Epithelial cell of esophagus (primary cell): ENCODE measurements around the gene SYMPK.

ENCODE experiments used
- DNase-seq: peaks from one replicate; pipeline ENCODE4 v3.0.0; 2010; ENCODE audit warnings: low read depth
- H3K4me3 ChIP-seq: 2 replicates; pipeline ENCODE4 v1.5.1; 2011; ENCODE audit warnings: mild to moderate bottlenecking, low read length, control low read depth
- CTCF ChIP-seq: IDR thresholded peaks from 2 replicates; pipeline ENCODE4 v1.5.1; 2011; ENCODE audit warnings: low read depth, mild to moderate bottlenecking, low read length, control low read depth, inconsistent platforms; ENCODE audit not compliant: insufficient read depth; ENCODE audit errors: missing control alignments

SYMPK gene

DNA sequence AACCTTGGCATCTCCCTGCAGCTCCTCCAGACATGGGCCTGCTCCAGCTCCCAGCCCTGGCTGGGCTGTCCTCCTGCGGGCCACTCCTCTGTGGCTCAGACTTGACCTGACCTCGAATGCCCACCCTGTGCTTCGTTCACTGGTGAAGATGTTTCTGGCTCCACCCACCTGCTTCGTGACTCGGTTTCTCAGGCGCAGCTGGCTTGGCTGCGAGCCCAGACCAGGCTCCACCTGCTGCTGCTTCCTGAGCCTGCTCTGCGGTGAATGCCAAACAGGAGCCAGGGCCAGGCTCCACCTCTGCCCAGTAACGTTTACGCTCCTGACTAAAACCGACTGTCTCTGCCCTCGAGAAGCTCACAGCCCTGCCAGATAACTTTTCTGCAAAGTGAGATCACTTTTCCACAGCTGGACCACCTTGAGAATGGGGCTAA is 38.9 kb downstream of the SYMPK start:
- H3K4me3 ChIP-seq = no peak overlapping the region
- peak; percentile 59 for DNase-seq
- no peak for TF ChIP-seq CTCF

DNA sequence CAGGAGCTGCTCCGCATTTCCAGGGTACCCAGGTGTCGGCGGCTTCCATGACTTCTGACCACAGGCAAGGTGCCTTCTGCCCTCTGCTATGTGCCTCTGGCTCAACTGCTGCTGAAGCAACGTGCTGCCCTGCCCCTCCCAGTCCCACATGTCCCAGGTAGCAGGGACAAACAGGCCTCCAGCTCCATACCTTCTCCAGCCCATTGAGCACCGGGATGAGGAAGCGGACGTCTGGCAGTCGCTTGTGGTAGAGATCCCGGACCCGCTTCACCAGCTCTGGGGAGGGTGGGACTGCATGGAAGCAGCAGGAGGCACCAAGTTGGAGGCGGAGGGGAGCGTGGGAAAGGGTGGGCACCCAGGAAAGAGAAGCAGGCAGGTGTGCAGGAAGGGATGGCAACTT is 39.8 kb downstream of the SYMPK start:
- no peak for DNase-seq
- no peak overlapping the region for H3K4me3 ChIP-seq
- no peak for TF ChIP-seq CTCF

DNA sequence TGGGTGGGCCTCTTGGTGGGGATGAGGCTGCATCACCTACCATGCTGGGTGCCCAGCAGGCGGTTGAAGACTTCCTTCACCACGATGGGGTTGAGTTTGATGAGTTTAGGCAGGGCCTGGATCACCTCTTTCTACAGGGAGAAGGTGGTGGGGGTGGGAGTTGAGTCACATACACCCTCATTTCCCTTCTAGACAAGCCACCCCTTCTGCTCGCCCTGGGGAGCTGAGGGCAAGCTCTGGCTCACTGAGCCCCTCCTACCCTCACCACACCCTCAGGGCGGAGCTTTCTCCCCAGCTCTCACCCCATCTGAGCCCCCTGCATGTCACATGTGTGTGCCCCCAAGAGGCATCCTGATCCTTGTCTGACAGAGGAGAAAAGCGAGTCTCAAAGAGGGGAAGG is 40.2 kb downstream of the SYMPK start:
- DNase-seq = no peak
- H3K4me3 ChIP-seq = no peak overlapping the region
- no peak for TF ChIP-seq CTCF

DNA sequence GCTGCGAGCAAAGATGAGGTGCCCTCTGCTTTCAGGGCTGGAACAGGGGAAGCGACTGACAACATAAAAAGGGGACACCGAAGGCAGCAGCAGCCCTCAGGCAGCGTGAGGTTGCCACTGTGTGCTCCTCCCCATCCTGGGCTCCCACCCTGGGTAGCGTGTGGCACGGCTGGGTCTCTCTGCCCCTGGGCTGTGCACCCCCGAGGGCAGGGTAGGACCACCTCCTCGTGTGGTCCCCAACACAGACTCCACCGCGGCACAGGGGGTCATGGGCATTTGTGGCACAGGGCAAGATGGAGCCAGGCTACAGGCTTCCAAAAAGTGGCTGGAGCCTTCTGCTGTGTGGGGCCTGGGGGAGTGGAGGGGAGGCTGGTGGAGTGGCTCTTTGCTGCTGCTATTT is 41.4 kb downstream of the SYMPK start:
- TF ChIP-seq CTCF = no peak
- DNase-seq = no peak
- no peak overlapping the region for H3K4me3 ChIP-seq

GRCh38 chr19:45821103-45821521 is 41.8 kb downstream of the SYMPK start:
- no peak for DNase-seq
- no peak for TF ChIP-seq CTCF
- no peak overlapping the region for H3K4me3 ChIP-seq

DNA sequence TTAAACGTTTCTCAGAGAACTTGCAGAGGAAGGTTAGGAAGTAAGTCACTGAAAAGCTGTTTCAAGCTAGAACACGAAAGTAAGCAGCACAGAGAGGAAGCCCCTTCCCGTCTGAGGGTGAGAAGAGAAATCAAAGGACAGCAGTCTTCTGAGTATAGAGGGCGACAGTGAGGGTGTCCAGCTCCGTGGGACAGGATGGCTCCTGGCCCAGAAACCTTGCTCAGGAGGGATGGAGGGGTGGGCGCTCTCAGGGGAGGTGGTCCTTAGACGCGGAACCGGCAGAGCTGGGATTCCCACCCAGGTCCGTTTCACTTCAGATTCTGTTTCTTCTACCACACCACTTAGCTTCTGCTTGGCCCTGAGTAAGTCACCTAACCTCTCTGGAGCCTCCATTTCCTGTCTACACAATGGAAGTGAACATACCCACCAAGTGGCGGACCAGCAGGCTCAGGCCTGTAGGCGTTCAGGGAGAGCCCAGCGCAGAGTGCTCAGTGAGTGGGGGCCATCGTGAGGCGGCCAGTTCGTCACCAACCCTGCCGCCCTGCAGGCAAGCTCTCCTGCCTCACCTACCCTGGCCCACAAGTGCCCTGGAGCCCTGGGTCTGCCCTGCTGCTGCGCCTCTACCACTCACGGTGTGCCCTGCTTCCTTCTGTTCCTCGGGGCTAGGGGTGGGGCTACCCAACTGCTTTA is 42.4 kb downstream of the SYMPK start:
- TF ChIP-seq CTCF = no peak
- H3K4me3 ChIP-seq = no peak overlapping the region
- DNase-seq = no peak

- TF ChIP-seq CTCF = no peak
- no peak overlapping the region for H3K4me3 ChIP-seq
- no peak for DNase-seq
Observed at GRCh38 chr19:45819769-45820168, 43.2 kb downstream of the SYMPK start.
